ENCODE results near the gene PYY. TPM values are rescaled to one million over a fixed set of nuclear protein-coding genes. Genes with fewer than 3 reads are reported as not detected.

PYY gene
- not detected for total RNA-seq
- total RNA-seq (2013): not detected

DNA sequence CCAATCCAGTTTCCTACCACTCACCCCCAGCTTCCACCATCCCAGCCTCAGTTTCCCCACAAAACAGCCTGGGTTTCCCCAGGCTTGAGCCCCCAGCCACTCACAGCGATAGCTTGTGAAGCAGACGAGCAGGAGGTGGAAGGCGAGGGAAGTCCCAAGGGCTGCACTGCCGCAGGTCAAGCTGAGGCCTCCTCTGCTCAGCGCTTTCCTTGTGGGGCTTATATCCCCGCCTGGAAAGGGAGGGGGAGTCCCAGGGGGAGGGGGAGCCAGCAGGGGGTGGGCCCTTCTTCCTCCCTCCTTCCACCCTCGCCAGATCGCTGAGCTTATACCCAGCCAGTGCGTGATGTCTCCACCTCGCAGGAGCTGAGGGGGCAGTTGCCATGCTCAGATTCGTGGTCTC is at the start of gene PYY:
PYY (minus strand) TSS at position 195 of the 400 bp plus-strand sequence. CDS start 457 bp downstream, outside the sequence.
- TF ChIP-seq, protein P1, sequence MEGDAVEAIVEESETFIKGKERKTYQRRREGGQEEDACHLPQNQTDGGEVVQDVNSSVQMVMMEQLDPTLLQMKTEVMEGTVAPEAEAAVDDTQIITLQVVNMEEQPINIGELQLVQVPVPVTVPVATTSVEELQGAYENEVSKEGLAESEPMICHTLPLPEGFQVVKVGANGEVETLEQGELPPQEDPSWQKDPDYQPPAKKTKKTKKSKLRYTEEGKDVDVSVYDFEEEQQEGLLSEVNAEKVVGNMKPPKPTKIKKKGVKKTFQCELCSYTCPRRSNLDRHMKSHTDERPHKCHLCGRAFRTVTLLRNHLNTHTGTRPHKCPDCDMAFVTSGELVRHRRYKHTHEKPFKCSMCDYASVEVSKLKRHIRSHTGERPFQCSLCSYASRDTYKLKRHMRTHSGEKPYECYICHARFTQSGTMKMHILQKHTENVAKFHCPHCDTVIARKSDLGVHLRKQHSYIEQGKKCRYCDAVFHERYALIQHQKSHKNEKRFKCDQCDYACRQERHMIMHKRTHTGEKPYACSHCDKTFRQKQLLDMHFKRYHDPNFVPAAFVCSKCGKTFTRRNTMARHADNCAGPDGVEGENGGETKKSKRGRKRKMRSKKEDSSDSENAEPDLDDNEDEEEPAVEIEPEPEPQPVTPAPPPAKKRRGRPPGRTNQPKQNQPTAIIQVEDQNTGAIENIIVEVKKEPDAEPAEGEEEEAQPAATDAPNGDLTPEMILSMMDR (IDR thresholded peaks at IDR 0.05): no peak
- no peak for ATAC-seq
- Mint-ChIP-seq H3K27me3 (ENCODE audit: low read depth in 2 of 2) (peaks cover 34 to 41% of the 10 kb centered on the region in 2 donors), H3K4me1 (peaks cover 5 to 9% of the 10 kb centered on the region in 2 donors), H3K27ac (no peak within 1 kb of the TSS), H3K9me3 (no peaks in the 10 kb centered on the region), H3K4me3 (peak within 1 kb of the TSS; percentile 13), H3K36me3 (no peaks in the 10 kb centered on the region)
- H3K27ac ChIP-seq (ENCODE audit: low read length): no peak within 1 kb of the TSS
- WGBS (ENCODE audit: insufficient coverage): 66% methylated on average over 10 of the region's 11 CpGs
- no peak for DNase-seq
- H3K36me3 ChIP-seq (ENCODE audit: control insufficient read depth, insufficient read depth, low read length): no peaks in the 10 kb centered on the region
- H3K4me1 ChIP-seq (ENCODE audit: control insufficient read depth, insufficient read depth, low read length): peaks cover 10% of the 10 kb centered on the region
- H3K4me3 ChIP-seq (ENCODE audit: low read length): no peak within 1 kb of the TSS
- H3K9me3 ChIP-seq (ENCODE audit: control insufficient read depth, insufficient read depth, low read length): no peaks in the 10 kb centered on the region
- H3K27me3 ChIP-seq (ENCODE audit: control insufficient read depth, insufficient read depth, low read length): peaks cover 31% of the 10 kb centered on the region
- intact Hi-C loops (cut with micrococcal nuclease): no loop called here

DNA sequence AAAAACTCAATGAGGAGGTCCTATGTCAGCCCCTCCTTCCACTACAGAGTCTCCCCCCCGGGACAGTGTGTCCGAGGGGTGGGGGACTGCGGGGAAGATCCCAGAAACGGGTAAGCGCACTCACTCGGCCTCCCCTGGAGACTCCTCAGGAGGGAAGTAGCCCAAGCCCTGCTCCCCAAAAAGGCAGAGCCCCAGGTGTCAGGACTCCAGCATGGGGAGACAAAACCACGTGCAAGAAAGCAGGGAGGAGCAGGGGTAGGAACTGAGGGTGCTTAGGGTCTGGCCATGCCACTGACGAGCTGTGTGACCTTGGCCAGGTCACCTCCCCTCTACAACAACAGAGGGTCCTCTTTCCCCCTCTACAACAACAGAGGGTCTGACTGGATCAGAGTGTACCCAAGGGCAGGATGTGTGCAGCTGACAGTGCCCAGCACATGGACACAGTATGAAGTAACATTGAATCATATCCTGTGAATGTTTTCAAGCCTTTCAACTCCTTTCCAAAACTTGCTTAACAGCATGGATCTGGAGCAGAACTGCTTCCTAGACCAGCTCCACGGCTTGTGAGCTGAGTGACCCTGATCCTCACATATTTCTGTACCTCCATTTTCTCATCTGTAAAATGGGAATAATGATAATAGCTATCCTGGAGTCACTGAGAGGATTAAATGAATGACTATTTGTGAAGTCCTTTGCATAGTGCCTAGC is 48.6 kb upstream of the PYY start:
- TF ChIP-seq, protein P1 (IDR thresholded peaks at IDR 0.05): no peak
- no peak overlapping the region for H3K27ac ChIP-seq (ENCODE audit: low read length)
- no peak for ATAC-seq
- peaks cover 16% of the 10 kb centered on the region for H3K27me3 ChIP-seq (ENCODE audit: control insufficient read depth, insufficient read depth, low read length)
- no peak overlapping the region for H3K27ac Mint-ChIP-seq
- H3K9me3 ChIP-seq (ENCODE audit: control insufficient read depth, insufficient read depth, low read length): no peaks in the 10 kb centered on the region
- H3K4me1 ChIP-seq (ENCODE audit: control insufficient read depth, insufficient read depth, low read length): peaks cover 28% of the 10 kb centered on the region
- no peak overlapping the region for H3K4me3 ChIP-seq (ENCODE audit: low read length)
- H3K4me3 Mint-ChIP-seq: no peak overlapping the region
- 85% methylated on average over 9 of the region's 9 CpGs for WGBS (ENCODE audit: insufficient coverage)
- no peaks in the 10 kb centered on the region for H3K36me3 ChIP-seq (ENCODE audit: control insufficient read depth, insufficient read depth, low read length)
- DNase-seq: no peak
- H3K36me3 Mint-ChIP-seq: no peaks in the 10 kb centered on the region
- H3K27me3 Mint-ChIP-seq (ENCODE audit: low read depth in 2 of 2): peaks cover 18 to 19% of the 10 kb centered on the region in 2 donors
- intact Hi-C loops (cut with micrococcal nuclease): no loop called here
- no peaks in the 10 kb centered on the region for H3K9me3 Mint-ChIP-seq
- peaks cover 8 to 12% of the 10 kb centered on the region in 2 donors for H3K4me1 Mint-ChIP-seq

DNA sequence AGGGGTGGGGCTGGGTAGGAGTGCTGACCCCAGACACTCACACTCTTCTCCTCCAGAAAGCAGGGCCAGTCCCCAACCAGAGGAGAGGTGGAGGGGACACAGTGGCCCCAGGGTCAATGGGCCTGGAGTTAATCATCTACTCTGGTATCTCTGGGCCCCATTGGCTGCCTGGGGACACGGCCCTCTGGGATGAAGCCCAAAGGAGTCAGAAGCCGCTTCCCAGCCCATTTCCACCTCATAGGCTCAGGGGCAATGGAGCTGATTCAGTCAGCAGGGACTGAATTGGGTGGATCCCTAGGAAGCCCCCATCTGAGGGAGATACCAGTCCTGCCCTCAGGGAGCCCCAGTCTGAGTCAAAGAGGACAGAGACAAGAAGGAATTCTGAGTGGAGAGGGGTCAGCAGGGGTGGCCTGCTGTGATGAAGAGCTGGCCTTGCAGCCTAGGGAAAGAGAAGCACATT is 47.8 kb upstream of the PYY start:
- Histone ChIP-seq H3K4me1 (ENCODE audit: control insufficient read depth, insufficient read depth, low read length) (peaks cover 22% of the 10 kb centered on the region), H3K27me3 (ENCODE audit: control insufficient read depth, insufficient read depth, low read length) (peaks cover 17% of the 10 kb centered on the region), H3K36me3 (ENCODE audit: control insufficient read depth, insufficient read depth, low read length) (no peaks in the 10 kb centered on the region), H3K27ac (ENCODE audit: low read length) (no peak overlapping the region), H3K4me3 (ENCODE audit: low read length) (no peak overlapping the region), H3K9me3 (ENCODE audit: control insufficient read depth, insufficient read depth, low read length) (no peaks in the 10 kb centered on the region)
- no peak for DNase-seq
- Mint-ChIP-seq H3K27ac (no peak overlapping the region), H3K4me1 (peaks cover 7 to 8% of the 10 kb centered on the region in 2 donors), H3K27me3 (ENCODE audit: low read depth in 2 of 2) (peaks cover 18 to 19% of the 10 kb centered on the region in 2 donors), H3K4me3 (no peak overlapping the region), H3K9me3 (no peaks in the 10 kb centered on the region), H3K36me3 (no peaks in the 10 kb centered on the region)
- TF ChIP-seq, protein P1 (IDR thresholded peaks at IDR 0.05): no peak
- ATAC-seq: no peak
- 97% methylated on average over 2 of the region's 2 CpGs for whole genome bisulfite sequencing (ENCODE audit: insufficient coverage)
- intact Hi-C loops (cut with micrococcal nuclease): no loop called here
